Jurkat, Clone E6-1 (cell line): ENCODE results near the gene GLUD2. TPM values are rescaled to one million over a fixed set of nuclear protein-coding genes. Genes with fewer than 3 reads are reported as not detected.
"Not testable (repeated sequence)": the region's sequence is repeated elsewhere in the genome, so short reads cannot be mapped to it uniquely, and the experiment has no call there.

Experiments
- DNase-seq: peaks from one replicate; pipeline ENCODE4 v3.0.0-alpha.2; 2011; ENCODE audit warnings: low read depth, low spot score
- H3K4me3 ChIP-seq: 2 replicates; pipeline ENCODE4 v1.5.1; 2011; ENCODE audit warnings: mild to moderate bottlenecking, low read length, control low read depth, moderate library complexity
- polyA plus RNA-seq: library from polyadenylated mRNA; unstranded; fragments of >200 nt; gene quantifications from one replicate; pipeline ENCODE4 v1.2.1, GENCODE V29; 2012; ENCODE audit warnings: missing spikeins; ENCODE audit not compliant: insufficient read length, insufficient read depth

Gene GLUD2
- 2.2 TPM for polyA plus RNA-seq

DNA sequence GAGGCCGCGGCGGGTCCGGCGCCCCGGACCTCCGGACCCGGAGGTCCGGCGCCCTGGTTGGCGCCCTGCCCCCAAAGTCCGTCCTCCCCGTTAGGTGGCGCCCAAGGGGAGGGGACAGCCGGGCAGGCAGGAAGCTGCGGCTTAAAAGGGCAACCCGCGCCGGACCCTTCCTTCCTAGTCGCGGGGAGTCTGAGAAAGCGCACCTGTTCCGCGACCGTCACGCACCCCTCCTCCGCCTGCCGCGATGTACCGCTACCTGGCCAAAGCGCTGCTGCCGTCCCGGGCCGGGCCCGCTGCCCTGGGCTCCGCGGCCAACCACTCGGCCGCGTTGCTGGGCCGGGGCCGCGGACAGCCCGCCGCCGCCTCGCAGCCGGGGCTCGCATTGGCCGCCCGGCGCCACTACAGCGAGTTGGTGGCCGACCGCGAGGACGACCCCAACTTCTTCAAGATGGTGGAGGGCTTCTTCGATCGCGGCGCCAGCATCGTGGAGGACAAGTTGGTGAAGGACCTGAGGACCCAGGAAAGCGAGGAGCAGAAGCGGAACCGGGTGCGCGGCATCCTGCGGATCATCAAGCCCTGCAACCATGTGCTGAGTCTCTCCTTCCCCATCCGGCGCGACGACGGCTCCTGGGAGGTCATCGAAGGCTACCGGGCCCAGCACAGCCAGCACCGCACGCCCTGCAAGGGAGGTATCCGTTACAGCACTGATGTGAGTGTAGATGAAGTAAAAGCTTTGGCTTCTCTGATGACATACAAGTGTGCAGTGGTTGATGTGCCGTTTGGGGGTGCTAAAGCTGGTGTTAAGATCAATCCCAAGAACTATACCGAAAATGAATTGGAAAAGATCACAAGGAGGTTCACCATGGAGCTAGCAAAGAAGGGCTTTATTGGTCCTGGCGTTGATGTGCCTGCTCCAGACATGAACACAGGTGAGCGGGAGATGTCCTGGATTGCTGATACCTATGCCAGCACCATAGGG is at the start of gene GLUD2:
Gene GLUD2, plus strand, starts transcription at position 170 of the 979 bp plus-strand sequence. Its CDS starts 75 bp downstream, at position 245.
- H3K4me3 ChIP-seq, DNase-seq: not testable (repeated sequence)

GRCh38 chrX:120999413-120999812 is 48.0 kb upstream of the GLUD2 start:
- no peak overlapping the region for H3K4me3 ChIP-seq
- no peak for DNase-seq

DNA sequence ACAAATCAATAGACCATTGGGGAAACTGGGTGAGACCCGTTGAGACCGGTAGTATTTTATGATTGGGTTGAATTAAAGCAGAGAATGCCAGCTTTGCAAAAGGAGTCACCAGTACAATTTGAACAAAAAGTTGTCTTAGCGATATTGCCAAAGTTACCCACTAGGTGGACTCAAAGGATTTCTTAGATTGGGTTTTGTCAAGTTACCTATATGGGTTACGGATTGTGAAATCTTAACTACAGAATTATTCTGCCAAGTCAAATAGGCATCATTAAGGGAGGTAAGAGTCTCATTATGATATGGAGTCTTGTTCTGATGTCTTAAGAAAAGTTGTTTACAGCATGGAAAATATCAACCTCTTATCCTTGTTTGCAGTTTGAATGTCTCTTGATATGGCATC is 46.8 kb upstream of the GLUD2 start:
- peak; percentile 10 for DNase-seq

GRCh38 chrX:121008920-121009319 is 38.5 kb upstream of the GLUD2 start:
- no peak for DNase-seq
- H3K4me3 ChIP-seq = no peak overlapping the region

More for the DNA sequence above, 46.8 kb upstream of the GLUD2 start:
- H3K4me3 ChIP-seq = no peak overlapping the region

DNA sequence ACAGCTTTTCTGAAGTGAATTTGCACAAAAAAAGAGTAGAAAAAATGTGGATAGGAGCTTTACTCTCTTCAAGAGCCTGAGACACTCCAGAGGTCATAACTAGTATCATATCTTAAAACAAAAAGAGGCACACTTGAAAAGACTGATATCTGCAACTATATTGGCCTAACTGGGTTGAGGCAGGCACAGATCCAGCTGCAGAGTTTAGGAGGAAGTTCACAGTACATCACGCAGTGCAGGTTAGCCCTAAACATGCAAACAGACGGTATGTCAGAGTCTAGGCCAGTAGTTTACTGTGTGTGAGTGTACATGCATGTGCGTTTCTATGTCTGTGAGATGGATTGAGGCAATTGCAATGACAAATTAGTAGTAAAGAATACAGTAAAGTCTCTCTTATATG is 37.6 kb upstream of the GLUD2 start:
- H3K4me3 ChIP-seq = no peak overlapping the region
- DNase-seq = no peak

- no peak for DNase-seq
- no peak overlapping the region for H3K4me3 ChIP-seq
Observed at GRCh38 chrX:121010218-121010617, 37.2 kb upstream of the GLUD2 start.

- no peak for DNase-seq
- H3K4me3 ChIP-seq = no peak overlapping the region
Observed at GRCh38 chrX:121011254-121011653, 36.2 kb upstream of the GLUD2 start.

DNA sequence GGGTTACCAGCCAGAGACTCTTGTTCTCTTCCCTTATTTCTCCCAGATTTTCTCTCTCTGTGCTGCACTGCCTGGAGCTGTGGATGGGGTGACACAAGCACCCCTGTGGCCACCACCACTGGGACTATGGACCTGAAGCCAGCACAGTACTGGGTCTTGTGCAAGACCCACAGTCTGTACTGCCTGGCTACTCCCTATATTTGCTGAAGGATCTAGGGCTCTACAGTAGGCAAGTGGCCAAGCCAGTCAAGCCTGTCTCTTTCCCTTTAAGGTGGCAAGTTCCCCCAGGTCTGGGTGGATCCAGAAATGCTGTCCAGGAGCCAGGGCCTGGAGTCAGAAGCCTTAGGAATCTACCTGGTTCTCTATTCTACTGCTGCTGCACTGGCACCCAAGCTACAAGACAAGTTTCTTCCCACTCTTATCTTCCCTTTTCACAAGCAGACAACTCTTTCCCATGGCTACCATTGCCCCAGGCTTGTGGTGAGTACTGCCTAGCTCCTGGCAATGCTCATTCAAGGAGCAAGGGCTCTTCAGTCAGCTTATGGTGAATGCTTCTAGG is 33.4 kb upstream of the GLUD2 start:
- H3K4me3 ChIP-seq = no peak overlapping the region
- no peak for DNase-seq

DNA sequence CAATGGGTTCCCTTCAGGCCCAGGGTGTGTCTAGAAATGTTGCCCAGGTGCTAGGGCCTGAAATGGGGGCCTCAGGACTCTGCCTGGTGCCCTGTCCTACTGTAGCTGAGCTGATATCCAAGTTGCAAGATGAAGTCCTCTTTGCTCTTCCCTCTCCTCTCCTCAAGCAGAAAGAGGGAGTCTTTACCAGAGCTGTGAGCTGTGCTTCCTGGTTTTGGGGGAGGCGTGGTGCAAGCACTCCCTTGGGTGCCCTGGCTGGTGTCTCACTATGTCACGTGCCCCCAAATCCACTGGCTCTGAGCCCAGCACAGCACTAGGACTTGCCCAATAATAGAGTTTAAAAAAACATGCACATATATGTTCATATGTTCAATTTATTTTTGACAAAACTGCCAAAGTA is 32.6 kb upstream of the GLUD2 start:
- no peak for DNase-seq
- no peak overlapping the region for H3K4me3 ChIP-seq

GRCh38 chrX:121028419-121028818 is 19.0 kb upstream of the GLUD2 start:
- no peak for DNase-seq
- H3K4me3 ChIP-seq = no peak overlapping the region

DNA sequence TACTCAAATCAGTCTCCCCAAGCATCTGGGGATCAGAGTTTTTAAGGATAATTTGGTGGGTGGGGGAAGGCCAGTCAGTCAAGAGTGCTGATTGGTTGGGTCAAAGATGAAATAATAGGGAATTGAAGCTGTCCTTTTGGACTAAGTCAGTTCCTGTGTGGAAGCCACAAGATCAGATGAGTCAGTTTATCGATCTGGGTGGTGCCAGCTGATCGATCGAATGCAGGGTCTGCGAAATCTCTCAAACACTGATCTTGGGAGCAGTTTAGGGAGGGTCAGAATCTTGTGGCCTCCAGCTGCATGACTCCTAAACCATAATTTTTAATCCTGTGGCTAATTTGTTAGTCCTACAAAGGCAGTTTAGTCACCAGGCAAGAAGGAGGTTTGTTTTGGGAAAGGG is 17.3 kb upstream of the GLUD2 start:
- no peak overlapping the region for H3K4me3 ChIP-seq
- no peak for DNase-seq

DNA sequence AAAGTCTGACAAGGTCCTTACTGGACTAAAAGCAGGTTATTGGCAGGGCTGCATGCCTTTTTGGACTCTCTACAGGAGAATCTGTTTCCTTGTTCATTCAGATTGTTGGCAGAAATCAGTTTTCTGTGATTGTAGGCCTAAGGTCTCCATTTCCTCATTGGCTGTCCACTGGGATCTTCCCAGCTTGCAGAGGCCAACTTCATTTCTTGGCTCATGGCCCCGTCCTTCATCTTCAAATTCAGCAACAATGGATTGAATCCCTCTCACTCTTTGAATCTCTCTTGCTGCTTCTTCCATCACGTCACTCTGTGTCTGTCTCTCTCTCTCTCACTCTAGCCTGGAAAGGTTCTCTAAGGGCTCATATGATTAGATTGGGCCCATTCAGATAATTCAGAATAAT is 14.9 kb upstream of the GLUD2 start:
- H3K4me3 ChIP-seq = no peak overlapping the region
- DNase-seq = no peak

DNA sequence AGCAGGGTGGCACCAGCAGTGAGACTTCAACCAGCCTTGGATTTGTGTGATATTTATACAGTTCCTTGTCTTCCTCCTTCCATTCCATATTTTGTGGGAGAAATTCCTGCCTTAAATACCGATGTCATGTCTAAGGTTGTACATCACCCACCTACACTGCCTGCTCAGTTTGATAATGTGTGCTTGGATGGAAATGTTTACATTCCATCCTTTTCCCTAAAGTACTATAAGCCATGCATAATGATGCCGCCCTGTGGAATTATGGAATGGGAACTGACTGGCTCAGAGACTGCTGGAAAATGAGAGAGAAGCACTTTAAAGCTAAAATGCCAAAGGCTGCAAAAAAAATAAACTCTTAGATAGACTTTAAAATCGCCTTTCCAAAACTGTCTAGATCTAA is 11.3 kb upstream of the GLUD2 start:
- DNase-seq = no peak
- H3K4me3 ChIP-seq = no peak overlapping the region

GRCh38 chrX:121036951-121037350 is 10.5 kb upstream of the GLUD2 start:
- H3K4me3 ChIP-seq = no peak overlapping the region

GRCh38 chrX:121050781-121051180 is 3.4 kb downstream of the GLUD2 start:
- no peak overlapping the region for H3K4me3 ChIP-seq
- no peak for DNase-seq

More at GRCh38 chrX:121036951-121037350, 10.5 kb upstream of the GLUD2 start:
- DNase-seq = no peak

DNA sequence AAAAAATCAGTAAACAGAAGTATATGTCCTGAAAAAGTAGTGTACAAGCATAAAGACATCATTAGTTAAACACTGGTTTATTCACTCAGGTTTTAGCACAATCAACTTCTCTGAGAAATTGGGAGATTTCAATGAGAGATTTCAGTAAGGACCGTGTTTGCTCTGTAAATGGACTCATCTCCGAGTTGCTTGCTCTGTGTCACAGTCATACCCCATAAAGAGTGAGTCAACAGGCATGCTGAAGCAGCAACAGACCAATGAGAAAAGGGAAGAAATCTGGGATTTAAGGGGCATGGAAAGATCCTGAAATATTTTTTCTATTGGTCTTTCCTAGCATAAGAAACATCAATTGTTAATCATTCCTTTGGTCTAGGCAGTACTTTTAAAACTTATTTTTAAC is 4.7 kb downstream of the GLUD2 start:
- DNase-seq = no peak
- H3K4me3 ChIP-seq = no peak overlapping the region

- no peak for DNase-seq
- no peak overlapping the region for H3K4me3 ChIP-seq
Observed at GRCh38 chrX:121062289-121062688, 14.9 kb downstream of the GLUD2 start.

DNA sequence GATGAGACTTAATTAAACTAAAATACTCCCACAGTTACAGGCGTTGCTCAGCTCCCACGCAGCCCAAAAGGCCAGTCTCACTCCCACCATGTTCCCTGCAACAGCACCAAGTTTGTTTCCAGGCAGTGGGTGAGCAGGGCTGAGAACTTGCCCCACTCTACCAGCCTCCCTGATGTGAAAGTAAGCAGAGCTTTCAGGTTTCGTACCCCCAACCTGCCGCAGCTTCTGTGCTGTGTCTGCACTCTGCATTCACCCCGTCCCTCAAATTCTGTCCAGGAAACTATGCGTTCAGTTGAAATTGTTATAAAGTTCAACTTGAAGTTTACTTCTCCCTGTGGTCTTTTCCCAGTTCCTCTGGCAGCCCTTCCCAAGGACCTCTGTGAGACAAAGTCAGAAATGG is 17.2 kb downstream of the GLUD2 start:
- no peak for DNase-seq

DNA sequence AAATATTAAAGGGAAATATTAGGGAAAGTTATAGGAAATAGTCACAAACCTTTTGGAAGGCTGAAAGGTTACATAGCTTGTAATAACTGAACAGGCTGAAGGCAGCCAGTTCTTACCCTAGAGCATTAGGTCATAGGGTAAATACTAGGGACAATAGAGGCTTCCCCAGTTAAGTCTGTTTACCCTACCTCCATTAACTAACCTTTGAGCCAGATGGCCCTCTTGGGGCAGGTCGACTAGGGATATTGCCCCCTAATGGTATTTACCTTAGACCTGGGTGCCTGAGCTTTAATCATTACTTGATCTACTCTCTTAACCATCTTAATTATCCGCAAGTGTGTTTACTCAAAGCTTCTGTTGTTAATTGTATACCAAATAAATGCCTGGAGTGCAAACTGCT is 36.8 kb downstream of the GLUD2 start:
- DNase-seq, H3K4me3 ChIP-seq: not testable (repeated sequence)

More for the DNA sequence above, 17.2 kb downstream of the GLUD2 start:
- H3K4me3 ChIP-seq = no peak overlapping the region

GRCh38 chrX:121084903-121085611 is 37.6 kb downstream of the GLUD2 start:
- no peak for DNase-seq
- H3K4me3 ChIP-seq = no peak overlapping the region
